ENCODE results near the gene AURKB.
A peak's percentile ranks its signal among the peaks of the same experiment; 100 is the strongest.
"Not testable (repeated sequence)": the region's sequence is repeated elsewhere in the genome, so short reads cannot be mapped to it uniquely, and the experiment has no call there.

The AURKB gene

GRCh38 chr17:8209907-8210760 is at the start of gene AURKB:
Gene AURKB, minus strand, starts transcription at chr17:8210575. Its CDS starts 351 bp downstream, at chr17:8210224.
- H3K27me3 Mint-ChIP-seq, result no peaks in the 10 kb centered on the region
- DNase-seq, result peak; percentile 88
- peak within 1 kb of the TSS; percentile 95 for H3K4me3 Mint-ChIP-seq
- H3K4me1 Mint-ChIP-seq (ENCODE audit: low read depth), result peaks cover 24% of the 10 kb centered on the region
- H3K27ac Mint-ChIP-seq, result peak within 1 kb of the TSS; percentile 95
- peaks cover 48% of the 10 kb centered on the region for H3K36me3 Mint-ChIP-seq (ENCODE audit: low read depth)
- H3K9me3 Mint-ChIP-seq, result no peaks in the 10 kb centered on the region

- Mint-ChIP-seq H3K4me3 (no peak overlapping the region), H3K27me3 (no peaks in the 10 kb centered on the region), H3K36me3 (ENCODE audit: low read depth) (peaks cover 90% of the 10 kb centered on the region), H3K4me1 (ENCODE audit: low read depth) (no peaks in the 10 kb centered on the region), H3K27ac (no peak overlapping the region), H3K9me3 (no peaks in the 10 kb centered on the region)
- DNase-seq, result no peak
Observed at GRCh38 chr17:8257801-8258200, 47.4 kb upstream of the AURKB start.

- DNase-seq, result no peak
- no peaks in the 10 kb centered on the region for H3K9me3 Mint-ChIP-seq
- H3K27me3 Mint-ChIP-seq, result no peaks in the 10 kb centered on the region
- H3K4me1 Mint-ChIP-seq (ENCODE audit: low read depth), result no peaks in the 10 kb centered on the region
- no peak overlapping the region for H3K4me3 Mint-ChIP-seq
- H3K27ac Mint-ChIP-seq, result no peak overlapping the region
- peaks cover 84% of the 10 kb centered on the region for H3K36me3 Mint-ChIP-seq (ENCODE audit: low read depth)
Observed at GRCh38 chr17:8256691-8257090, 46.3 kb upstream of the AURKB start.

- Mint-ChIP-seq H3K4me1 (ENCODE audit: low read depth) (no peaks in the 10 kb centered on the region), H3K27ac (no peak overlapping the region), H3K27me3 (no peaks in the 10 kb centered on the region), H3K9me3 (no peaks in the 10 kb centered on the region), H3K4me3 (no peak overlapping the region), H3K36me3 (ENCODE audit: low read depth) (peaks cover 80% of the 10 kb centered on the region)
- no peak for DNase-seq
Observed at GRCh38 chr17:8256291-8256690, 45.9 kb upstream of the AURKB start.

GRCh38 chr17:8255499-8255898 is 45.1 kb upstream of the AURKB start:
- no peaks in the 10 kb centered on the region for H3K27me3 Mint-ChIP-seq
- H3K36me3 Mint-ChIP-seq (ENCODE audit: low read depth), result peaks cover 75% of the 10 kb centered on the region
- H3K9me3 Mint-ChIP-seq, result no peaks in the 10 kb centered on the region
- H3K27ac Mint-ChIP-seq, result peak overlapping the region; percentile 33
- H3K4me3 Mint-ChIP-seq, result no peak overlapping the region
- no peak for DNase-seq
- peaks cover 3% of the 10 kb centered on the region for H3K4me1 Mint-ChIP-seq (ENCODE audit: low read depth)

GRCh38 chr17:8254881-8255280 is 44.5 kb upstream of the AURKB start:
- Mint-ChIP-seq H3K9me3 (no peaks in the 10 kb centered on the region), H3K4me1 (ENCODE audit: low read depth) (peaks cover 9% of the 10 kb centered on the region), H3K27me3 (no peaks in the 10 kb centered on the region), H3K27ac (no peak overlapping the region), H3K4me3 (no peak overlapping the region), H3K36me3 (ENCODE audit: low read depth) (peaks cover 74% of the 10 kb centered on the region)
- no peak for DNase-seq

- DNase-seq, result no peak
- Mint-ChIP-seq H3K27ac (no peak overlapping the region), H3K27me3 (no peaks in the 10 kb centered on the region), H3K4me3 (no peak overlapping the region), H3K4me1 (ENCODE audit: low read depth) (peaks cover 11% of the 10 kb centered on the region), H3K9me3 (no peaks in the 10 kb centered on the region), H3K36me3 (ENCODE audit: low read depth) (peaks cover 81% of the 10 kb centered on the region)
Observed at GRCh38 chr17:8253801-8254200, 43.4 kb upstream of the AURKB start.

- not testable (repeated sequence) for H3K9me3 Mint-ChIP-seq, H3K27me3 Mint-ChIP-seq, DNase-seq, H3K4me3 Mint-ChIP-seq, H3K27ac Mint-ChIP-seq
- peaks cover 20% of the 10 kb centered on the region for H3K4me1 Mint-ChIP-seq (ENCODE audit: low read depth)
- H3K36me3 Mint-ChIP-seq (ENCODE audit: low read depth), result peaks cover 71% of the 10 kb centered on the region
Observed at GRCh38 chr17:8251411-8251810, 41.0 kb upstream of the AURKB start.

GRCh38 chr17:8249621-8250500 is 39.5 kb upstream of the AURKB start:
- no peak for DNase-seq
- no peaks in the 10 kb centered on the region for H3K9me3 Mint-ChIP-seq
- H3K4me1 Mint-ChIP-seq (ENCODE audit: low read depth), result peaks cover 32% of the 10 kb centered on the region
- peak overlapping the region; percentile 100 for H3K27ac Mint-ChIP-seq
- H3K4me3 Mint-ChIP-seq, result peak overlapping the region; percentile 99
- no peaks in the 10 kb centered on the region for H3K27me3 Mint-ChIP-seq
- peaks cover 70% of the 10 kb centered on the region for H3K36me3 Mint-ChIP-seq (ENCODE audit: low read depth)

- Mint-ChIP-seq H3K4me3 (peak within 1 kb of the TSS; percentile 99), H3K9me3 (no peaks in the 10 kb centered on the region), H3K27ac (peak within 1 kb of the TSS; percentile 100), H3K36me3 (ENCODE audit: low read depth) (peaks cover 69% of the 10 kb centered on the region), H3K27me3 (no peaks in the 10 kb centered on the region), H3K4me1 (ENCODE audit: low read depth) (peaks cover 40% of the 10 kb centered on the region)
- peak; percentile 98 for DNase-seq
Observed at GRCh38 chr17:8248751-8249607, 38.6 kb upstream of the AURKB start, which contains the start of gene PFAS. Gene PFAS, plus strand, starts transcription at chr17:8249289. Its CDS starts 4,649 bp downstream, at chr17:8253938.

GRCh38 chr17:8244768-8245167 is 34.4 kb upstream of the AURKB start:
- Mint-ChIP-seq H3K36me3 (ENCODE audit: low read depth) (peaks cover 78% of the 10 kb centered on the region), H3K4me3 (no peak overlapping the region), H3K9me3 (no peaks in the 10 kb centered on the region), H3K27me3 (no peaks in the 10 kb centered on the region), H3K27ac (no peak overlapping the region), H3K4me1 (ENCODE audit: low read depth) (peaks cover 45% of the 10 kb centered on the region)
- no peak for DNase-seq

- Mint-ChIP-seq H3K9me3 (no peaks in the 10 kb centered on the region), H3K36me3 (ENCODE audit: low read depth) (peaks cover 78% of the 10 kb centered on the region), H3K4me1 (ENCODE audit: low read depth) (peaks cover 46% of the 10 kb centered on the region), H3K27ac (peak overlapping the region; percentile 78), H3K27me3 (no peaks in the 10 kb centered on the region), H3K4me3 (no peak overlapping the region)
- no peak for DNase-seq
Observed at GRCh38 chr17:8243827-8244226, 33.5 kb upstream of the AURKB start.

GRCh38 chr17:8237886-8238285 is 27.5 kb upstream of the AURKB start:
- H3K4me1 Mint-ChIP-seq (ENCODE audit: low read depth), result peaks cover 20% of the 10 kb centered on the region
- no peaks in the 10 kb centered on the region for H3K27me3 Mint-ChIP-seq
- no peak for DNase-seq
- no peaks in the 10 kb centered on the region for H3K9me3 Mint-ChIP-seq
- peaks cover 92% of the 10 kb centered on the region for H3K36me3 Mint-ChIP-seq (ENCODE audit: low read depth)
- no peak overlapping the region for H3K4me3 Mint-ChIP-seq
- H3K27ac Mint-ChIP-seq, result peak overlapping the region; percentile 31

- H3K4me3 Mint-ChIP-seq, result no peak overlapping the region
- H3K27ac Mint-ChIP-seq, result no peak overlapping the region
- H3K4me1 Mint-ChIP-seq (ENCODE audit: low read depth), result peaks cover 15% of the 10 kb centered on the region
- H3K36me3 Mint-ChIP-seq (ENCODE audit: low read depth), result peaks cover 93% of the 10 kb centered on the region
- no peak for DNase-seq
- H3K27me3 Mint-ChIP-seq, result no peaks in the 10 kb centered on the region
- no peaks in the 10 kb centered on the region for H3K9me3 Mint-ChIP-seq
Observed at GRCh38 chr17:8237175-8237574, 26.8 kb upstream of the AURKB start.
